Liver (tissue), 9 donors: ENCODE data around the gene OGFOD1. TPM values are rescaled to one million over a fixed set of nuclear protein-coding genes. Genes with fewer than 3 reads are reported as not detected.

Experiments
- DNase-seq: peaks from one replicate; pipeline ENCODE4 v3.0.0-alpha.2; 2017; ENCODE audit warnings: low spot score
- H3K27ac ChIP-seq, 2 donors: one replicate each; pipeline ENCODE4 v1.7.0; 2013; ENCODE audit warnings: inconsistent platforms in 2 of 2, low read length in 2 of 2, control low read depth in 1 of 2, low read depth in 1 of 2, mild to moderate bottlenecking in 1 of 2
- H3K27me3 ChIP-seq, 4 donors: one replicate each; pipeline versions ENCODE4 v1.6.1 to v1.7.0; 2013; ENCODE audit warnings: low read length in 3 of 4, inconsistent platforms in 1 of 4, mild to moderate bottlenecking in 1 of 4, moderate library complexity in 1 of 4; ENCODE audit not compliant: control insufficient read depth in 4 of 4, insufficient read depth in 4 of 4
- H3K36me3 ChIP-seq, 4 donors: one replicate each; pipeline versions ENCODE4 v1.6.1 to v1.7.0; 2013; ENCODE audit warnings: low read length in 3 of 4, mild to moderate bottlenecking in 3 of 4, low read depth in 1 of 4, moderate library complexity in 1 of 4; ENCODE audit not compliant: control insufficient read depth in 4 of 4, insufficient read depth in 3 of 4
- H3K4me1 ChIP-seq, 4 donors: one replicate each; pipeline versions ENCODE4 v1.6.1 to v1.7.0; 2013; ENCODE audit warnings: low read length in 3 of 4, mild to moderate bottlenecking in 3 of 4, moderate library complexity in 1 of 4; ENCODE audit not compliant: control insufficient read depth in 4 of 4, insufficient read depth in 4 of 4
- H3K4me3 ChIP-seq, 3 donors: one replicate each; pipeline versions ENCODE4 v1.6.1 to v1.7.0; 2013; ENCODE audit warnings: low read length in 3 of 3, control low read depth in 1 of 3, low read depth in 1 of 3, mild to moderate bottlenecking in 1 of 3
- H3K9ac ChIP-seq, 2 donors: one replicate each; pipeline ENCODE4 v1.7.0; 2013; ENCODE audit warnings: low read length in 2 of 2, mild to moderate bottlenecking in 2 of 2, moderate library complexity in 2 of 2, control low read depth in 1 of 2, low read depth in 1 of 2
- H3K9me3 ChIP-seq, 4 donors: one replicate each; pipeline versions ENCODE4 v1.6.1 to v1.7.0; 2013; ENCODE audit warnings: low read length in 3 of 4; ENCODE audit not compliant: control insufficient read depth in 4 of 4
- CTCF ChIP-seq: fragments of 150-350 bp; IDR thresholded peaks from 2 replicates; pipeline ENCODE4 v1.5.1; 2017; ENCODE audit warnings: improper control_type of control experiment, low read depth, low read length; ENCODE audit not compliant: missing input control
- EGR1 ChIP-seq, 2 donors: IDR thresholded peaks; 2 replicates each; pipeline ENCODE4 v1.6.1; 2016 to 2018; ENCODE audit warnings: antibody characterized with exemption in 2 of 2, low read depth in 2 of 2
- FOXA1 ChIP-seq: IDR thresholded peaks from 2 replicates; pipeline ENCODE4 v1.6.1; 2016; ENCODE audit warnings: antibody characterized with exemption
- GABPA ChIP-seq, 2 donors: IDR thresholded peaks in 1 of 2; conservative IDR thresholded peaks in 1 of 2; 2 replicates each; pipeline ENCODE4 v1.6.1; 2016; ENCODE audit warnings: antibody characterized with exemption in 2 of 2, mild to moderate bottlenecking in 1 of 2, moderate library complexity in 1 of 2
- HNF4A ChIP-seq, 2 donors: conservative IDR thresholded peaks; 2 replicates each; pipeline ENCODE4 v1.6.1; 2016; ENCODE audit warnings: antibody characterized with exemption in 2 of 2, mild to moderate bottlenecking in 2 of 2
- HNF4G ChIP-seq: IDR thresholded peaks from 2 replicates; pipeline ENCODE4 v1.6.1; 2016; ENCODE audit warnings: antibody characterized with exemption
- JUND ChIP-seq, 2 donors: IDR thresholded peaks; 2 replicates each; pipeline ENCODE4 v1.6.1; 2016; ENCODE audit warnings: antibody characterized with exemption in 2 of 2
- MAX ChIP-seq: IDR thresholded peaks from 2 replicates; pipeline ENCODE4 v1.6.1; 2016; ENCODE audit warnings: antibody characterized with exemption
- NR2F2 ChIP-seq: IDR thresholded peaks from 2 replicates; pipeline ENCODE4 v1.6.1; 2016; ENCODE audit warnings: antibody characterized with exemption
- RAD21 ChIP-seq, 2 donors: IDR thresholded peaks; 2 replicates each; pipeline ENCODE4 v1.6.1; 2016; ENCODE audit warnings: antibody characterized with exemption in 2 of 2, mild to moderate bottlenecking in 2 of 2
- REST ChIP-seq: IDR thresholded peaks from 2 replicates; pipeline ENCODE4 v1.6.1; 2016; ENCODE audit warnings: antibody characterized with exemption, mild to moderate bottlenecking
- RXRA ChIP-seq, 2 donors: IDR thresholded peaks; 2 replicates each; pipeline ENCODE4 v1.6.1; 2017 to 2018; ENCODE audit warnings: antibody characterized with exemption in 2 of 2, mild to moderate bottlenecking in 1 of 2
- SP1 ChIP-seq: IDR thresholded peaks from 2 replicates; pipeline ENCODE4 v1.6.1; 2018; ENCODE audit warnings: antibody characterized with exemption, mild to moderate bottlenecking
- WGBS: extraction: QIAGEN DNeasy Blood & Tissue Kit; methylation state at CpG from one replicate; pipeline ENCODE4 v1.1.7; 2013; 5-methylcytosine and 5-hydroxymethylcytosine counted together
- polyA plus RNA-seq, 2 donors: library from polyadenylated mRNA; stranded (reverse) in 1 of 2; unstranded in 1 of 2; fragments of 200-250 nt in 1 of 2; fragments of >200 nt in 1 of 2; fragmentation: Nextera tagmentation in 1 of 2; extraction: Ambion mirVana in 1 of 2; gene quantifications; one replicate each; pipeline versions ENCODE4 v1.2.1 to v1.2.3, GENCODE V29; 2013 to 2015
- total RNA-seq, 2 donors: library from RNA; depleted of rRNA; stranded (reverse); fragments of >200 nt; gene quantifications; one replicate each; pipeline ENCODE4 v1.2.3, GENCODE V29; 2014
- TF ChIP-seq, protein P1 (sequence below): IDR thresholded peaks from 2 replicates; pipeline ENCODE4 v1.6.1; 2016; ENCODE audit warnings: antibody characterized with exemption
- donor health status: healthy.
- donor health status: healthy.
- donor health status: healthy.
- donor health status: healthy.
- donor health status: healthy.

OGFOD1 gene
- total and polyA plus RNA-seq, 4 donors: 15.5 to 40.2 (median 21.2) TPM

GRCh38 chr16:56466344-56466743 is 15.0 kb downstream of the OGFOD1 start:
- Histone ChIP-seq H3K27ac (no peak overlapping the region), H3K4me3 (no peak overlapping the region), H3K4me1 (peaks cover 0 to 4% (median 2%) of the 10 kb centered on the region in 4 donors), H3K36me3 (peaks cover 2 to 49% (median 39%) of the 10 kb centered on the region in 4 donors), H3K27me3 (no peaks in the 10 kb centered on the region), H3K9ac (no peak overlapping the region), H3K9me3 (no peaks in the 10 kb centered on the region)
- TF ChIP-seq RXRA (IDR thresholded peaks at IDR 0.05) (no peak), FOXA1 (no peak), EGR1 (IDR thresholded peaks at IDR 0.05; ENCODE audit: low read depth in 2 of 2) (no peak), REST (no peak), HNF4G (no peak), NR2F2 (no peak), CTCF (no peak), HNF4A (conservative IDR thresholded peaks at IDR 0.05) (no peak), SP1 (no peak), JUND (IDR thresholded peaks at IDR 0.05) (no peak), GABPA (IDR thresholded peaks at IDR 0.05 in 1 of 2, conservative IDR thresholded peaks at IDR 0.05 in 1 of 2) (no peak), MAX (no peak)
- TF ChIP-seq, protein P1, sequence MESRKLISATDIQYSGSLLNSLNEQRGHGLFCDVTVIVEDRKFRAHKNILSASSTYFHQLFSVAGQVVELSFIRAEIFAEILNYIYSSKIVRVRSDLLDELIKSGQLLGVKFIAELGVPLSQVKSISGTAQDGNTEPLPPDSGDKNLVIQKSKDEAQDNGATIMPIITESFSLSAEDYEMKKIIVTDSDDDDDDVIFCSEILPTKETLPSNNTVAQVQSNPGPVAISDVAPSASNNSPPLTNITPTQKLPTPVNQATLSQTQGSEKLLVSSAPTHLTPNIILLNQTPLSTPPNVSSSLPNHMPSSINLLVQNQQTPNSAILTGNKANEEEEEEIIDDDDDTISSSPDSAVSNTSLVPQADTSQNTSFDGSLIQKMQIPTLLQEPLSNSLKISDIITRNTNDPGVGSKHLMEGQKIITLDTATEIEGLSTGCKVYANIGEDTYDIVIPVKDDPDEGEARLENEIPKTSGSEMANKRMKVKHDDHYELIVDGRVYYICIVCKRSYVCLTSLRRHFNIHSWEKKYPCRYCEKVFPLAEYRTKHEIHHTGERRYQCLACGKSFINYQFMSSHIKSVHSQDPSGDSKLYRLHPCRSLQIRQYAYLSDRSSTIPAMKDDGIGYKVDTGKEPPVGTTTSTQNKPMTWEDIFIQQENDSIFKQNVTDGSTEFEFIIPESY: no peak
- no peak for DNase-seq
- 98% methylated on average over 2 of the region's 2 CpGs for WGBS

DNA sequence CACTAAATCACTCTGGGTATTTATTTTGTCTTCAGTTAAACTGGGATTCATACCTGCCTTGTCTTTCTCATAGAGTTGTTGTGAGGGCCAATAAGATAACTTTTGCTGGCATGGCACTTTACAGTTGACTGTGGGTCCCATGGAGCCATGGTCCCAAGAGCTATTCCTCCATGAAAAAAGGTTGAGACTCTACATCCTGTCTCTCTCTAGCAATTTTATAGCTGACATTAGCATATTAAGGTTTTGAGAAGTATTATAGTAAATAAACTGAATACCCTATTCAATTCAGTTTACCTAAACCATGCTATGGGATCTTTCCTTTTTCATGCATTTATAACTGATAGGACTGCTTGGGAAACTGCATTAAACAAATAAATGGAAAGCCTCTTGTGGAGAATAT is 17.4 kb downstream of the OGFOD1 start:
- H3K4me1 ChIP-seq: no peaks in the 10 kb centered on the region
- H3K27me3 ChIP-seq: no peaks in the 10 kb centered on the region
- TF ChIP-seq SP1: no peak
- TF ChIP-seq RAD21 (IDR thresholded peaks at IDR 0.05): no peak
- H3K27ac ChIP-seq: no peak overlapping the region
- H3K9me3 ChIP-seq: no peaks in the 10 kb centered on the region
- no peak overlapping the region for H3K4me3 ChIP-seq
- H3K9ac ChIP-seq: no peak overlapping the region
- no peak for DNase-seq
- peaks cover 7 to 69% (median 48%) of the 10 kb centered on the region in 4 donors for H3K36me3 ChIP-seq
